ENCODE results near the gene CSTF2.

CSTF2 gene

DNA sequence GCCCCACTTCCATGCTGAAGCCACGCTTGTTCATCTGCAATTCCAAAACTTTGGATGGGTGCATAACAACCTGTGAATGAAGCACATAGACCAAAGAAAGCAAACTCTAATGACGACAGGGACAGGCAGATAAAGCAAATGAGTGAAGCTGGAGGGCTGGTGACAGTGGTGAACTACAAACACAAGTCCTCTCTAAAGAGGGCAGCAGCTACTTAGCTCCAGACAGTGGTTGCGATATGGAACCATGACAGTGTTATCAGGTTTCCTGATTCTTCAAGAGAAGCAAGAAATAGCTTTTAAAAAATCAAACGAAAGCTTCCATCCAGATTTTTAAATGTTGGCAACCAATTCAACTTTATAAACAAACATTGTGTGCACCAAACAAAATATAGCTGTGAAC is 30.1 kb downstream of the CSTF2 start:
- Mint-ChIP-seq H3K4me3 (no peak overlapping the region), H3K9me3 (no peaks in the 10 kb centered on the region), H3K36me3 (peaks cover 6% of the 10 kb centered on the region), H3K27me3 (no peaks in the 10 kb centered on the region), H3K4me1 (peaks cover 6% of the 10 kb centered on the region), H3K27ac (no peak overlapping the region)
- no peak for ATAC-seq

DNA sequence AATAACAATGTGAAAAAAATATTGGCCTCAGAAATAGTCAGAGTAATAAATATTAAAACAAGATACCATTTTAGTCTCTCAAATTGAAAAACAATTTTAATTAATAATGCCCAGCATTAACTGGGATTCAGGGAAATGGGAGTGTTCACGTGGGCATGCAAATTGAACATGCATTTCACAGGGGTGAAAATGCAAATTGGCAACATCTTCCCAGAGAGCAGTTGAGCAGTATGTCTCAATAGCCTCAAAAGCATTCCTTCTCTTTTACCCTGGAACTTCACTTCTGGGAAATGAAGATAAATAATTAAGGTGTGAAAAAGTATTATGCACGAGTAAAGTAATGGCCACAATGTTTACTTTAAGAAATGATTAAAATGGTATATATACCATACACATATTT is 32.6 kb downstream of the CSTF2 start:
- no peak for ATAC-seq
- Mint-ChIP-seq H3K27ac (no peak overlapping the region), H3K27me3 (peaks cover under 1% of the 10 kb centered on the region), H3K9me3 (no peaks in the 10 kb centered on the region), H3K4me3 (no peak overlapping the region), H3K36me3 (no peaks in the 10 kb centered on the region), H3K4me1 (peaks cover 6% of the 10 kb centered on the region)

DNA sequence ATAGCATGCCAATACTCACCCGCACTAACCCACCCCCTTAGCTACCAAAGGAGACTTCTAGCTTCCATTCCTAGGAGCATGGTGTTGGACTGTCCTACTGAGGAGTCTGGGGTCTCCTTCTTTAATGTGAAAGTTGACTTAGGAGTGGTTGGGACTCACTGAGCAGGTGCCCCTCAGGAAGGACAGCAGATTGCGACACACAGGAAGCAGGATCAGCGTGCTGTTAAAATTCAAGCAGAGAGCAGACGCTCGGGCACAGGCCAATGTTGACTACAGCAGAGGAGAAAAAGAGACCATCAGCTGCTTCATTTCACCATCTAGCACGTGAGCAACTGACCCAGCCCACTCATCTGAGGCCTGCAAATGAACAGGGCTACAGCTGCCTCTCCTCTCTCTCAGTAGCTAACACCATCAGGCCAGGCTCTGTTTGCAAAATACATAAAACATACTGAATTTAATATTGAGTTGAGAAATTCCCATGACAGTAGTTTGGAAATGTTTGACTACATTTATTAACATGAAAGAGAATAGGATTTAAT is 43.2 kb downstream of the CSTF2 start:
- Mint-ChIP-seq H3K9me3 (no peaks in the 10 kb centered on the region), H3K4me3 (no peak overlapping the region), H3K27me3 (peaks cover 2% of the 10 kb centered on the region), H3K36me3 (no peaks in the 10 kb centered on the region), H3K27ac (no peak overlapping the region), H3K4me1 (no peaks in the 10 kb centered on the region)
- no peak for ATAC-seq

DNA sequence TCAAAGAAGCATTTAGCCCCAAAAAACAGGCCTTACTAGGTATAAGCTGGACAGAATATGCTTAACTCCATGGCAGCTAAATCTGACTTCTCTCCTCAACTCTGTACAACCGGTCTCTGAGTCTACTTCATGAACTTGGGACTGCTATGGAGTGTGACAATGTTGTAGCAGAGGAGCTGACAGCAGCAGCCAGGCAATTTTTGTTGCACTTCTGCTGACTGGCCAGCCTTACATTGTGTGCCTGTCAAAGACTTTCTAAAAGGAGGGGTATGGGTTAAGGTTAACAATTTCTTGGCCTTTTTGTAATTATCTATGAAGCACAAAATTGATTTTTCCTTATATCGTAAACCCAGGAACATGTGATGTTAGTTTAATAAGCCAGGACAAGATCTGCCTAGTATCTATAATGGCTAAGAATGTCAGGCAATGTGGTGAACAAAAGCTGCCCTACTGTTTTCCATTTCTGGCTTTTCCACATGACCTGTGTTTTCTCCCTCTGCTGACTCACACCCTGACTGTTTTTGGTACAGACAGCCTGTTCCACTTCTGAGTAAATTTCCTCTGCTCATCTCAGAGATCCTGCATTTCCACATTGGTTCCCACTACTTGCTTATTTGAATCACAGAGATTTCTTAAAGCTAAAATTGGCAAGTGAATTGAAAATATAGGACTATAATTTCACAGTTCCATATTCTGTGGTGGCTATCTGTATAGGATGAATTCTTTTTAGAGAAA is 44.6 kb downstream of the CSTF2 start:
- H3K4me1 Mint-ChIP-seq = no peaks in the 10 kb centered on the region
- no peak overlapping the region for H3K27ac Mint-ChIP-seq

DNA sequence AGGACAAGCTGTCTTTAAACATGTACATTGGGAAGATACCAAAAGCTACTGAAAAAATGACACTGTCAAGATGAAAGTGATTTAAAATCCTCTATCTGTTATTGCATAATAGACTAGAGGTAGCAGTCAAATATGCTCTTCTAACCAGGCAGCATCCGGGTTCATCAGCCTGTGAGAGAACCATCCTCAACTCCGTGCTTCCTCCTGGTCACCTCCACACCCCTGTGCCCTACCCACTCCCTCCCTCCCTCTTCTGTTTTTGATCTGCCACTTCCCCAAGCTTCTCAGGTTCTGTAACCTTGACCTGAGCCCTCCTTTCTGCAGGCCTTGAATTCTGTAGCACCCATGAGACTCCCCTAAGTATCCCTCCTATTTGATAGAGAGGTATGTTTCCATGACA is 48.1 kb downstream of the CSTF2 start:
- no peak overlapping the region for H3K27ac Mint-ChIP-seq

More for the DNA sequence above, 44.6 kb downstream of the CSTF2 start:
- Mint-ChIP-seq H3K36me3 (no peaks in the 10 kb centered on the region), H3K9me3 (no peaks in the 10 kb centered on the region), H3K27me3 (no peaks in the 10 kb centered on the region), H3K4me3 (no peak overlapping the region)
- no peak for ATAC-seq

DNA sequence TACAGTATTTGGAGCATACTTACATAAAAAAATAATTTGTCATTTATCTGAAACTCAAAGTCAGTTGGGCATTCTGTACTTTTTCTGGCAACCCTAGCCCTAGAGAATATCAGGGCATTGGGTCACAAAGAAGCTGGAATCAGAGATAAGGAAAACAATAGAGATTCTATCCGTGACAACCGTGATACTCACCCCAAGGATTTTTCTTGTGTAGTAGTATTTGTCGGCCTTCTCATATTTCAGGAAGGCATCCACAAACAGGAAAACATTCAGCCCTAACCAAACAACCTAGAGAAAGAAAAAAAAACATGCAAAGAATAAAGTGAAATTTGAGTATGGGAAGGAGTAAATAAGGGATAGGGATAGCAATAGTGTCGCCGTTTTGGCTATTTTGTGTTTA is 50.3 kb downstream of the CSTF2 start:
- Mint-ChIP-seq H3K27ac (no peak overlapping the region), H3K36me3 (no peaks in the 10 kb centered on the region), H3K9me3 (no peaks in the 10 kb centered on the region), H3K4me3 (no peak overlapping the region), H3K4me1 (no peaks in the 10 kb centered on the region), H3K27me3 (no peaks in the 10 kb centered on the region)
- ATAC-seq = no peak

More for the DNA sequence above, 48.1 kb downstream of the CSTF2 start:
- no peaks in the 10 kb centered on the region for H3K36me3 Mint-ChIP-seq
- H3K4me3 Mint-ChIP-seq = no peak overlapping the region
- H3K27me3 Mint-ChIP-seq = no peaks in the 10 kb centered on the region
- no peaks in the 10 kb centered on the region for H3K9me3 Mint-ChIP-seq
- no peaks in the 10 kb centered on the region for H3K4me1 Mint-ChIP-seq
- ATAC-seq = no peak

DNA sequence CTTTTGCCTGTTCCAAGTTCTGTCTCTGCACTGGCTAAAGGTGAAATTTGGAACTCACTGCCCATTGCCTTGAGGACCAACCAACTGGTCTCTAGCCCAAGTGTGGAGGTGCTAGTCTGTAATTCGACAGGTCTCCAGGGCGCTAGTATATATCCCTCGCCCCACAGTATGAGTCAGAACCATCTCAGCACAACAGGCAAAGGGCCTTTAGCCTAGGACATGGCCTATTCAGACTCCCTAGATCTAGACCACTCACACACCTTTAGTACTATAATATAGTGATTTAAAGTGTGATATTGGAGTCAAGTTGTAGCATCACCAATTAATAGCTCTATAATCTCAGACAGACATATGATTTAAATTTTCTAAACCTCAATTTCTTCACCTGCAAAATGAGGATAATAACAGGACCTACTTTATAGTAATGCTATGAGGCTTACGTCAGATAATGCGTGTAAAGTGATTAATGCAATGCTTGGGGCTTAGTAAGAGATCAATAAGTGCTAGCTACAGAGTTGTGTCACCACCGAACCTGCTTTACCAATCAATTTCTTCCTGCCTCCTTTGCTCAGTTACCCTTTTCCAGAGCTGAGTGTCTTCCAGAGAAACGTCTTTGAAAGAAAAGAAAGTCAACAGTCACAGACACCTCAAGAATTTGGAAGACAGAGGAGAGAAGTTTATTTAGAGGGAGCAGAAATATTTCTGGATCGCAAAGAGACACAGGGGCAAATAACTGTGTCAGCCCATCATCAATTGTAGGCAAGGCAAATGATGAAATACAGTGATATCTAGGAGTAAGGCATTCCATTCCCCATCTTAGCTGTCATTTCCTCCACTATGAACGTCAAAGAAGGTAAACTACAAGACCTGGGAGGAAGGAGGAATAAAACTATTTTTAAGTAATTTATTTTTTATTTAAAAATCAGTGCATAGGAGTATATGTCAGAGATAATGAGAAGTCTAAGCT is 51.7 kb downstream of the CSTF2 start:
- H3K27ac Mint-ChIP-seq = no peak overlapping the region
- H3K36me3 Mint-ChIP-seq = no peaks in the 10 kb centered on the region
- H3K9me3 Mint-ChIP-seq = no peaks in the 10 kb centered on the region
- no peak overlapping the region for H3K4me3 Mint-ChIP-seq
- H3K4me1 Mint-ChIP-seq = no peaks in the 10 kb centered on the region
- no peak for ATAC-seq
- H3K27me3 Mint-ChIP-seq = no peaks in the 10 kb centered on the region

DNA sequence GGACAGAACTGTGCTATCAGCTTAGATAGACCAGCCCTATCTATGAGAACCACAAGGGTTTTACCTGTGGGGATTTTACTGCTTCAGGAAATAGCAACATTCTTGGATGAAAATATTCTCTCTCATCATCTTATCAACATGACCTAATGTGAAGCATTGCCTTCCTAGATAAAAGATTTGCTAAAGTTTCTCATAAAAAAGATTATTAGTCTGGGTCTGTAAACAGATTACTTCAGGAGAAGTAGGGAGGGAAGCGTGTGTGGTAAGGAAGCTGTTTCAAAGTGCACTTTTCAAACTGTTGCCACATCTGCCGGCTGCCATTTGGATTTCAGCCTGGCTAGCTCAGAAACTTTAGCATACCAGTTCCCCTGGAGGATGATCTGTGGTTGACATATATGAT is 54.1 kb downstream of the CSTF2 start, which contains the start of gene NOX1:
TSS of gene NOX1 (minus strand) at position 35 of the 400 bp plus-strand sequence. CDS start 220 bp downstream, outside the sequence.
- H3K4me3 Mint-ChIP-seq = no peak within 1 kb of the TSS
- ATAC-seq = no peak
- H3K9me3 Mint-ChIP-seq = no peaks in the 10 kb centered on the region
- no peaks in the 10 kb centered on the region for H3K4me1 Mint-ChIP-seq
- no peak within 1 kb of the TSS for H3K27ac Mint-ChIP-seq
- no peaks in the 10 kb centered on the region for H3K27me3 Mint-ChIP-seq
- no peaks in the 10 kb centered on the region for H3K36me3 Mint-ChIP-seq

DNA sequence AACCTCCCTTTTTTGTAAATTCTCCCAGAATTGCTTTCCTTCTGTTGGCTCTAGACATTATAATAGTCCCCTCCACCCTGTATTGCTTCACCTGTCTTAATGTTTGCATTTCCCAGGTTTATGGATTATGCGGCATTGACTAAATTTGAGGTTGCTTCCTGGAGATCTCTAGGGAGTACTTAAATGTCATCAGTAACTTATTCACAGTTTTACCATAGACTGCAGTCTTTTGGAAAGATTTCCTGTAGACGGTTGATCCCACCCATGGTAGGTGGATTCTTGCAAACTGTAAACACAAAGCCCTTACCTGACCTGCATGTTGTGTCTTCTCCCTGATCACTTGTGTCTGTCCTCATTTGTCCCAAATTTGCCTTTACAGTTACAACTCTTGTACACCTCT is 60.2 kb downstream of the CSTF2 start:
- H3K4me3 Mint-ChIP-seq = no peak overlapping the region
- no peak overlapping the region for H3K27ac Mint-ChIP-seq
- no peaks in the 10 kb centered on the region for H3K36me3 Mint-ChIP-seq
- no peaks in the 10 kb centered on the region for H3K27me3 Mint-ChIP-seq
- ATAC-seq = no peak
- H3K4me1 Mint-ChIP-seq = no peaks in the 10 kb centered on the region
- H3K9me3 Mint-ChIP-seq = no peaks in the 10 kb centered on the region

DNA sequence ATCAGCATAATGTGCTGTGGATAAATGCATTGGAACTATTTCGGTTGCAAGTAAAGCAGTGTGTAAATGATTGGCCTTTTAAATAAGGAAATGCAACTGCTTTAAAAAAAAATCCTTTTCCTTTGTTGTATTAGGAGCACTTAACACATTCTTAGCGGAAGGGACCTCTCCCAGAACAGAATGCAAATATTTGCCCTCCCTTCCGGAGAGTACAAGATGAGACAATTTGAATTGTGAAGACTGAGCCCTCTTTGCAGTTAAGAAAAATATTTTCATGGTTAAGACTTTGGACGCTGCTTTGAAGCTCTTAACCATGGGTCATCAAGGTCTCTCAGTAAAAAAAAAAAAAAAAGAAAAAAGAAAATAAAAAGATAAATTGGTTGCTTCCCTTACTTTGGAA is 63.5 kb downstream of the CSTF2 start:
- no peaks in the 10 kb centered on the region for H3K4me1 Mint-ChIP-seq
- H3K27me3 Mint-ChIP-seq = no peaks in the 10 kb centered on the region
- H3K27ac Mint-ChIP-seq = no peak overlapping the region
- H3K9me3 Mint-ChIP-seq = no peaks in the 10 kb centered on the region
- no peak overlapping the region for H3K4me3 Mint-ChIP-seq
- ATAC-seq = no peak
- no peaks in the 10 kb centered on the region for H3K36me3 Mint-ChIP-seq

Measured in stimulated activated memory B cell treated with anti-CD40 and anti-IgM and Interleukin-4, amounts not matched to agents 10 μg/mL and 1 μg/mL and 100 μg/mL, for 72 hours (primary cell).